Brain microvascular endothelial cell (primary cell): Measurements from ENCODE around the gene PTMS.

ENCODE experiments used
- DNase-seq: peaks from one replicate; pipeline ENCODE4 v3.0.0-alpha.2; 2020
- H3K27ac ChIP-seq: fragments of 250-450 bp; sonication (Bioruptor Pico); 2 replicates; pipeline ENCODE4 v1.5.1; 2020; ENCODE audit warnings: mild to moderate bottlenecking, moderate library complexity
- H3K27me3 ChIP-seq: fragments of 250-450 bp; sonication (Bioruptor Pico); replicated peaks from 2 replicates; pipeline ENCODE4 v1.5.1; 2020; ENCODE audit warnings: mild to moderate bottlenecking
- H3K36me3 ChIP-seq: fragments of 250-450 bp; sonication (Bioruptor Pico); replicated peaks from 2 replicates; pipeline ENCODE4 v1.5.1; 2020; ENCODE audit warnings: mild to moderate bottlenecking
- H3K4me3 ChIP-seq: 2 replicates; pipeline ENCODE4 v1.5.1; 2011; ENCODE audit warnings: low read depth, mild to moderate bottlenecking, control low read depth, low read length, moderate library complexity
- in situ Hi-C: cut with HindIII; loops from 2 replicates; pipeline ENCODE4 v1.10.0; 2017; ENCODE audit warnings: low sequenced_read_pairs, low pct_ligation_motif_present
- TF ChIP-seq, protein P1 (sequence below): IDR thresholded peaks from 2 replicates; pipeline ENCODE4 v1.5.1; 2011; ENCODE audit warnings: low read depth, mild to moderate bottlenecking, moderate library complexity, low read length, control low read depth, inconsistent platforms; ENCODE audit errors: missing control alignments

Gene PTMS

DNA sequence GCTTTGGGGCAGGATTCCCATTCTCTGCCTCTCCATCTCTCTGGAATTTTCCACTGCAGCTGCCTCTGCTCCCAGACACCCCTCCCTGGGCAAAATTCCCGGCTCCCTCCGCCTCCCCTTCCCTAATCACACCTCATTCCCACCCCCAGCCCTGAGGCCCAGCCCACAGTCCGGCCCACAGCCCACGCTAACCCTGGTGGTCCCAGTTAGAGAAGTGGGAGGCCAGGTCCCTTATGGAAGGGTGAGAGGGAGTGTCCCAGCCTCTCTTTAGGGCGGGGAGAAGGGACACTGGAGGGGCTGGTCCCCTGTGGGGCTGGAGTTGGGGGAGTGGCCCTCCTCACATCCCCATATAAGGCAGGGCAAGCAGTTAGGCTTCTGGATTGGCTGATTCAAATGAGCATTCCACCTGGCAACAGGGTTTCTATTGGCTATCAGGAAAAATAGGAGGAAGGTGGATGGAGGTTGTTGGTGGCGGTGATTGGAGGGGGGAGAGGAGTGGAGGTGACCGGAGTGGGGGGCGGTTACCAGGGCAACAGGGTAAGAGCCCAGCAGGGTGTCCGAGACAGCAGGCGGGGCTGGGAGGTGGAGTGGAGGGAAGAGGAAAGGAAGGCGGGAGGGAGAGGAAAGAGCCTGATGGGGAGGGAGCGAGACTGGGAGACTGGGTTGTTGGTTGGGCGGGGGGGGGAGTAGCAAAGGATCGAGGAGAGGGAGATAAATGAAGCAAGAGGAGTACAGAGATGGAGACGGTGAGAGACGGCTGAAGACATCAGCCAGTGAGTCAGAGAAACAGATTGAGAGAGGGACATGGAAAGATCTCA, 1.9 kb upstream of the PTMS start:
- in situ Hi-C loops: no loop called here
- DNase-seq: peak; percentile 99
- Histone ChIP-seq H3K36me3 (peaks cover under 1% of the 10 kb centered on the region), H3K27ac (peak overlapping the region; percentile 79), H3K4me3 (peak overlapping the region; percentile 29), H3K27me3 (no peaks in the 10 kb centered on the region)
- TF ChIP-seq, protein P1, sequence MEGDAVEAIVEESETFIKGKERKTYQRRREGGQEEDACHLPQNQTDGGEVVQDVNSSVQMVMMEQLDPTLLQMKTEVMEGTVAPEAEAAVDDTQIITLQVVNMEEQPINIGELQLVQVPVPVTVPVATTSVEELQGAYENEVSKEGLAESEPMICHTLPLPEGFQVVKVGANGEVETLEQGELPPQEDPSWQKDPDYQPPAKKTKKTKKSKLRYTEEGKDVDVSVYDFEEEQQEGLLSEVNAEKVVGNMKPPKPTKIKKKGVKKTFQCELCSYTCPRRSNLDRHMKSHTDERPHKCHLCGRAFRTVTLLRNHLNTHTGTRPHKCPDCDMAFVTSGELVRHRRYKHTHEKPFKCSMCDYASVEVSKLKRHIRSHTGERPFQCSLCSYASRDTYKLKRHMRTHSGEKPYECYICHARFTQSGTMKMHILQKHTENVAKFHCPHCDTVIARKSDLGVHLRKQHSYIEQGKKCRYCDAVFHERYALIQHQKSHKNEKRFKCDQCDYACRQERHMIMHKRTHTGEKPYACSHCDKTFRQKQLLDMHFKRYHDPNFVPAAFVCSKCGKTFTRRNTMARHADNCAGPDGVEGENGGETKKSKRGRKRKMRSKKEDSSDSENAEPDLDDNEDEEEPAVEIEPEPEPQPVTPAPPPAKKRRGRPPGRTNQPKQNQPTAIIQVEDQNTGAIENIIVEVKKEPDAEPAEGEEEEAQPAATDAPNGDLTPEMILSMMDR: no peak

DNA sequence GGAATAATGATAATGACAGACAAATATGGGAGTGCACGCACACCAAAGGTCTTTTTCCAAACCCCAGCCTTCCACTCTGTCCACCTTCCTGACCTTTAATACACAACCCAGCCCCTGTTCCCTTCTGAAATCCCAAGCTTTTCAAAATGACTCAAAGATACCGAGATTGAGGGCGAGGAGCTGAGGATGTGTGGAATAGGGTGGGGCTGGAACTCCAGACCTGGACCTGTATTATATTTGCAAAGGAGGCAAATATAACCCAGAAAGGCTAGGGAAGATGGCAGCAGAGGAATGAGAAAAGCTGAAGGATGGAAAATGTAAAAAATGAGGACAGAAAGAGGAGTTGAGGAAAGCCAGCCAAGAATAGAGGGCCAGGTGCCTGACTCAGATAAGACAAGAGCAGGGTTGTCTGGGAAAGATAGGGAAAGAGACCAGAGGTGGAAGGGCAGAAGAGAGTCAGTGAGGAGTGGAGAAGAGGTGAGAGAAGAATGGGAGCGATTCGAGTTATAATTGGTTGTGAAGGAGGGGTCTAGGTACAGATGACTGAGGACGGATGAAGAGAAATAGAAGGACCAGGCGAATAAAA, 1.0 kb upstream of the PTMS start:
- in situ Hi-C loops: no loop called here
- Histone ChIP-seq H3K36me3 (peaks cover 8% of the 10 kb centered on the region), H3K4me3 (no peak overlapping the region), H3K27me3 (no peaks in the 10 kb centered on the region), H3K27ac (peak overlapping the region; percentile 79)
- TF ChIP-seq, protein P1: no peak
- no peak for DNase-seq

DNA sequence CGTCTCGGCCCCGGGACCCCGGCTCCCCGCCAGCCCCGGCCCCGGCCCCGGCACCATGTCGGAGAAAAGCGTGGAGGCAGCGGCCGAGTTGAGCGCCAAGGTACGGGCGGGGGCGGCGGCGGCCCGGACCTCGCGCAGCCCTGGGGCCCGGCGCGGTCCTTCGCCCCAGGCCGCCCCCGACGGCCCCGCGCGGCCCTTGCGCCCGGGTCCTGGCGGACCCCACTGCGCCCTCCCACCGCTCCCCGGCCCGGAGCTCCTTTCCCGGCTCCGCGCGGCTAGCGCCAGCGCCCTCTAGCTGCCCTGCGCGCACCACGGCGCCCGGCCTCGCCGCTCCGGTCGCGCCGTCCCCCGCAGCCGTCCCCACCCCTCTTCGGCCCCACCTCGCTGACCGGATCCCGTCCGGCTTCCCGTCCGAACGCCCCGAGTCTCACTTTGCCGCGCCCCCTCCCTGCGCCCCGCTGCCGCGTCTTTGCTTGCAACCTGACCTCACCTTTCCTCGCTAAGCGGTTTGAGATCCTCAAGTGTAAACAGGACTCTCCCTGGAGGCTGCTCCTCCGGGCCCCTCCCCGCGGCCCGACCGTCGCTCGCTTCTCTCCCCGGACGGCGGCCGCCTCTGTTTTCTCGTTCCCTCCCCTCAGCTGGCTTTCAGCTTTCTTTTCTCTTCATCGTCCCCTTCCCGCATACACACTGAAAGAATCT, 637 bp downstream of the PTMS start:
- Histone ChIP-seq H3K36me3 (peaks cover 18% of the 10 kb centered on the region), H3K27me3 (no peaks in the 10 kb centered on the region), H3K27ac (no peak overlapping the region), H3K4me3 (peak overlapping the region; percentile 90)
- TF ChIP-seq, protein P1: peak; percentile 52
- DNase-seq: peak; percentile 32
- in situ Hi-C loops: no loop called here

DNA sequence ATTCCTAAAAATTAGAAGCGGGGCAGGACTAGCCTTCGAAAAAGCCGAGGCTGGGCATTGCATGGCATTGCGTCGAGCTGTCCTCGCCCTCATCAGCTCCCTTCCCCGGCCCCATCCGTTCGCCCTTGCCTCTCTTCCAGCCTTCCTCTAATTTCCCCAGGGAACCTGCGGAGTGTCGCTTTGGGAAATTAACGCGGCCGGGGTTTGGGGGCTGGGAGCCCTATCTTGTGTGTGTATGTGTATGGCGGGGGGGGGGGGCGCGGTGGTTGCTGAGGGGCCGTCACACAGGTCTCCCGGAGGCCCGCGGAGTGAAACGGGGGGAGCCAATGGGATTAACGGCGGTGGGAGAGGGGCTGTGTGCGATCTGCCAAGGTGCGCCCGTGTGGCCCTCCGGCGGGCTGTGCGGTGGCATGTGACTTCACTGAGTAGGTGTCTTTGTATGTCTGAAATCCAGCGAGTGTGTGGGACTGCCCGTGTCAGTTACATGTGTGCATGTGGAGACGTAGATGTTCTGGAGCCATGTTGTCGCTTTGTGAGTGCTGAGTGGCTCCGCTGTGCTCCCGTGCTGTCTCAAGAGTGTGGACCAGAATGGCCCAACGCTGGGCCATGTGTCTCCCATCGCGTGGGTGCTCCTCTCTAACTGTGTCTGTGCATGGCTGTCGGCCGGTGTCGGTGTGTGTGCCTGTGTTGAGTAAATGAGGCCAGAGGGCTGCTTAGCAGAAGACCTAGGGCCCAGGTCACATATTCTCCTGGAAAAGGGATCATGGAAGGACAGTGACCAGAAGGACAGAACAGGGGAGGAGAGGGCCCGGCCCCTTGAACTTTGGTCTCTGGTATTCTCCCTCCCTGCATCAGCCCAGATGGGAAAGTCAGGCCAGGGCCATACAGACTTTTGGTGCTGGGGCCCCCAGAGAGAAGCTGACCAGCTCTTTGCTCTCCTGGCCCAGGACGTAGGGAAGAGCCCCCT, 1.5 kb downstream of the PTMS start:
- Histone ChIP-seq H3K36me3 (peaks cover 18% of the 10 kb centered on the region), H3K4me3 (peak overlapping the region; percentile 90), H3K27ac (no peak overlapping the region), H3K27me3 (no peaks in the 10 kb centered on the region)
- DNase-seq: no peak
- in situ Hi-C loops: no loop called here
- TF ChIP-seq, protein P1: no peak

DNA sequence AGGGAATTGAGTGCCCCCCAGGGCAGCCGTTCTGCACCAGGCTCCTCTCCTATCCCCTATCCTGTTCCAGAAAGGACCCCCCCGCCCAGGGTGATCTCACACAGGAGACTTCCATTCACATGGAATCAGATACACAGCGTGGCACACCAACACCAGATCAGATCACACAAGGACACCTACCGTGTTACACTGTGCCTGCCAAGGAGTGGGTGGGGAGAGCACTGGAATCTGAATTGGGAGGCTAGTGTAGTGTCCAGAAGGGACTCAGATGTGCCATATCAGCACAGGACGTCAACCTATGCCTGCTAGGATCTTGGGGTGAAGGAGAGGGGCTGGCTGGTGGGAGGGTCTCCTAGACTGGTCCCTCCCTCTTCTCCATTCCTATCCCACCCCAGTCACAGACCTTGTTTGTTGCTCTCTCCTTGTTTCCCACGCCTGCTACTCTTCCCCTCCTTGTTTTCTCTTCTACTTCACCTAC, 2.3 kb downstream of the PTMS start:
- no peak for DNase-seq
- no peak overlapping the region for H3K27ac ChIP-seq
- peaks cover 18% of the 10 kb centered on the region for H3K36me3 ChIP-seq
- in situ Hi-C loops: no loop called here
- H3K27me3 ChIP-seq: no peaks in the 10 kb centered on the region
- peak overlapping the region; percentile 90 for H3K4me3 ChIP-seq
- TF ChIP-seq, protein P1: no peak
